HTERT RPE-1 (cell line): ENCODE data around the gene RABGGTB.
"Not testable (repeated sequence)": the region's sequence is repeated elsewhere in the genome, so short reads cannot be mapped to it uniquely, and the experiment has no call there.

Experiments used
- in situ Hi-C: fragments of 300-500 bp; cut with MboI; formaldehyde crosslinking; loops from 4 replicates; pipeline ENCODE4 v1.14.3; 2020; ENCODE audit warnings: low sequenced_read_pairs

RABGGTB gene

GRCh38 chr1:75794382-75794781, 8.3 kb downstream of the RABGGTB start:
- in situ Hi-C loops: no loop called here

DNA sequence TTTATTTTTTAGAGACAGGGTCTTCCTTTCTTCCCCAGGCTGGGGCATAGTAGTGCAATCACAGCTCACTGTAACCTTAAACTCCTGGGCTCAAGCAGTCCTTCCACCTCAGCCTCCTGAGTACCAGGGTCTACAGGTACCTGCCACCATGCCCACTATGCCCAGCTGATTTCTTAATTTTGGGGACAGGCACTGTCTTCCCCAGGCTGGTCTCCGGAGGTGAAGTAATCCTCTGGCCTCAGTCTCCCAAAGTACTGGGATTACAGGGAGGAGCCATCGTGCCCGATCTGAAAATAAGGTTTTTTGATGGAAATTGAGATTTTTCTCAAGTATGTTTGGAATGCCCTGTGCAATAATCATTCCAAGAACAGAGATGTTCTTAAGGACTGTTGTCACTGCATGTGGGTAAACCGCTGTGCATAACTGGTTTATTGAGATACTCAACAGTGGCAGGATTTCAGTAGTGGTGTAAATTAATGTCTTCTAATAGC, 9.7 kb downstream of the RABGGTB start:
- in situ Hi-C loops: no loop called here

GRCh38 chr1:75796376-75797272, 10.6 kb downstream of the RABGGTB start, which contains the start of gene MSH4:
Gene MSH4 (plus strand): TSS chr1:75796882. CDS start chr1:75796986, 104 bp downstream.
- in situ Hi-C loops: no loop called here

- in situ Hi-C loops: no loop called here
These were observed 11.2 kb downstream of the RABGGTB start for GRCh38 chr1:75797273-75797588.

DNA sequence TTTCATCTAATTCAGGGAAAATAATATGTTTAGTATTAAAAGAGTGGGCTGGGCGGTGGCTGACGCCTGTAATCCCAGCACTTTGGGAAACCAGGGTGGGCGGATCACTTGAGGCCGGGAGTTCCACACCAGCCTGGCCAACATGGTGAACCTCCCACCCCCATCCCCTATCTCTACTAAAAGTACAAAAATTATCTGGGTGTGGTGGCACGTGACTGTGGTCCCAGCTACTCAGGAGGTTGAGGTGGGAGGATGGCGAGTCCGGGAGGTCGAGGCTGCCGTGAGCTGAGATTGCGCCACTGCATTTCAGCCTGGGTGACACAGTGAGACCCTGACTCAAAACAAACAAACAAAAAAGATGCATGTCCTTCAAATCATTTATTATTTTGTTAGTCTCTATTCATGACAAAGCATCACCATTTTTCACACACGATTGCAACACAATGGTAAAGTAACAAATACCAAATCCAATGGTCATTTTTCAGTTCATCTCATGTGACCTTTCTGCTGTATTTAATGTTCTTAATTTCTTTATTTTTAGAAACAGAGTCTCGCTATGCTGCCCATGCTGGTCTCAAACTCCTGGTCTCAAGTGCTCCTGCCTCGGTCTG, 11.7 kb downstream of the RABGGTB start:
- in situ Hi-C loops: no loop called here

DNA sequence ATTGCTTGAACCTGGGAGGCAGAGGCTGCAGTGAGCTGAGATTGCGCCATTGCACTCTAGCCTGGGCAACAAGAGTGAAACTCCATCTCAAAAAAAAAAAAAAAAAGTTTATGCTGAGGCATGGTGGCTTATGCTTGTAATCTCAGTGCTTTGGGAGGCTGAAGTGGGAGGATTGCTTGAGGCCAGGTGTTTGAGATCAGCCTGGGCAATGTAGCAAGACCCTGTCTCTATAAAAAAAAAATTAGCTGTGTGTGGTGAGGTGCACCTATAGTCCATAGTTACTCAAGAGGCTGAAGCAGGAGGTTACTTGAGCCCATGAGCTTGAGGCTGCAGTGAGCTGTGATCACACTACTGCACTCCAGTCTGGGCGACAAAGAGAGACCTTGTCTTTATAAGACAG, 15.4 kb downstream of the RABGGTB start:
- in situ Hi-C loops: not testable (repeated sequence)

- in situ Hi-C loops: no loop called here
These were observed 22.9 kb downstream of the RABGGTB start for GRCh38 chr1:75808921-75809320.

GRCh38 chr1:75810113-75810512, 24.1 kb downstream of the RABGGTB start:
- in situ Hi-C loops: not testable (repeated sequence)

GRCh38 chr1:75811211-75811981, 25.3 kb downstream of the RABGGTB start:
- in situ Hi-C loops: no loop called here

DNA sequence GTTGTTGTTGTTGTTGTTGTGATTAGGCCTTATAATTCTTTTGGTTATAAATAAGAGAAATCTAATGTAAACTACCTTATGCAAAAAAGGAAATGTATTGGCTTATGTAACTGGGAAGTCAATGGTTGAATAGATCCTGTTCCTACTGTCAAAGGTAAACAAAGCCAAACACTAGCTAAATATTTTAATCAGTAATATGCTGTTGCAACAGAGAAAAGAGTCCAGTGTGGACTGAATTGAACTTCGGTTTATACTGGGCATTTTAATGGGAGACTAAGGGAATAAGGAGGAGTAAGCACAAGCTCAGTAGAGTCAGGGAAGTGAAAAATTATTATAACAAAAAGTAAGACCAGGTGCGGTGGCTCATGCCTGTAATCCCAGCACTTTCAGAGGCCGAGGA, 26.0 kb downstream of the RABGGTB start:
- in situ Hi-C loops: no loop called here

DNA sequence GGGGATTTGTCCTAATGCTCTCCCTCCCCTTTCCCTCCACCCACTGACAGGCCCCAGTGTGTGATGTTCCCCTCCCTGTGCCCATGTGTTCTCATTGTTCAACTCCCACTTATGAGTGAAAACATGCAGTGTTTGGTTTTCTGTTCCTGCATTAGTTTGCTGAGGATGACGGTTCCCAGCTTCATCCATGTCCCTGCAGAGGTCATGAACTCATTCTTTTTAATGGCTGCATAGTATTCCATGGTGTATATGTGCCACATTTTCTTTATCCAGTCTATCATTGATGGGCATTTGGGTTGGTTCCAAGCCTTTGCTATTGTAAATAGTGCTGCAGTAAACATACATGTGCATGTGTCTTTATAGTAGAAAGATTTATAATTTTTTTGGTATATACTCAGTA, 37.5 kb downstream of the RABGGTB start:
- in situ Hi-C loops: not testable (repeated sequence)

DNA sequence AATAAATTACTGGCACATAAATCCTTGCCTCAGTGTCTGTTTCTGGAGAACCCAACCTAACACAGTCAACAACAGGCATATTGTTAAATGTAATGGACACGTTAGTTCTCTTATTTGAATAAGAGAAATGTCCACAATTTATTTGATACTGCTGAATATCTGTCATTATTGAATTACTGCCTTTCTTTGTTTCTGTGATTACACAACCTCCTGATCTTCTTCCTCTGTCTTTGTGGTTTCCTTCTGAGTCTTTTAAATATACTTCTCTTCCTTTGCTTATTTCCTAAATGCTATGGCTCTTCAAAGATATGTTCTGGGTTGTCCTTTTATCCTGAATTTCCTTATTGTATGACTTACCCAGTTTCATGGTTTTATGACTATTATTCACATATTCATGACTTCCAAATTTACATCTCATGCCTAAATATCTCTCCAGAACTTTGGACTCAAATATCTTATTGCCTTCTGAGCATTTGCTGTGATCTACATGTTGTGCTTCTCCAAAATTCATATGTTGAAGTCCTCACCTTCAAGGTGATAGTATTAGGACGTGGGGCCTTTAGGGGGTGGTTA, 50.6 kb downstream of the RABGGTB start:
- in situ Hi-C loops: no loop called here

GRCh38 chr1:75838079-75838478, 52.0 kb downstream of the RABGGTB start:
- in situ Hi-C loops: no loop called here

DNA sequence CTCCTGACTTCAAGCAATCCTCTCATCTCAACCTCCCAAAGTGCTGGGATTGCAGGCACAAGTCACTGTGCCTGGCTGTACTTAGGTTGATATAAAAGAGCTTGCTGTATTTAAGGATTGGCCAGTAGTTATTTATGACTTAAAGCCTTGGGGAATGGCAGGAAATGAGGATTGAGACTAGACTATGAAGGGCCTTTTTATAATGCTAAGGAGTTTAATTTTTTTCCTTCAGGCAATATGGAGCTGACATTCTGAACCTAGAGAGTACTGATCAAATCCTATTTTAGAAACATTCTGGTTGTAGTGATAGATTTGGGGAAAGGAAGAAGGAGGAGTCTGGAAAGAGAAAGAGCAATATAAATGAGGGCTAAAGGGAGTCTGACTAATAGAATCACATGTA, 55.4 kb downstream of the RABGGTB start:
- in situ Hi-C loops: no loop called here
